Measurements from ENCODE around the gene LAMB1. TPM values are rescaled to one million over a fixed set of nuclear protein-coding genes. Genes with fewer than 3 reads are reported as not detected.
"Not testable (repeated sequence)": the region's sequence is repeated elsewhere in the genome, so short reads cannot be mapped to it uniquely, and the experiment has no call there.

Gene LAMB1
- total RNA-seq, 2 donors from 2014 or later: 91.6 to 130 TPM

- Histone ChIP-seq H3K4me1 (no peaks in the 10 kb centered on the region), H3K36me3 (replicated peaks in 1 of 2; ENCODE audit: insufficient read depth in 1 of 2, low read depth in 2 of 2) (peaks cover 0 to 32% of the 10 kb centered on the region in 2 donors), H3K27ac (no peak overlapping the region), H3K27me3 (no peaks in the 10 kb centered on the region), H3K9me3 (no peaks in the 10 kb centered on the region), H3K4me3 (no peak overlapping the region)
- no peak for ATAC-seq
- intact Hi-C loops (cut with DNase I): no loop called here
- 50 to 81% methylated on average over 1 of the region's 1 CpG for WGBS, 2 donors
- TF ChIP-seq CTCF (IDR thresholded peaks at IDR 0.05) (no peak), POLR2A (IDR thresholded peaks at IDR 0.05) (no peak)
- DNase-seq: no peak
Measured at GRCh38 chr7:107926481-107926880, 76.5 kb downstream of the LAMB1 start.

GRCh38 chr7:107924841-107925504, 78.0 kb downstream of the LAMB1 start:
- Histone ChIP-seq H3K27me3 (no peaks in the 10 kb centered on the region), H3K4me3 (no peak overlapping the region), H3K27ac (no peak overlapping the region), H3K4me1 (no peaks in the 10 kb centered on the region), H3K36me3 (replicated peaks in 1 of 2; ENCODE audit: insufficient read depth in 1 of 2, low read depth in 2 of 2) (peaks cover 0 to 26% of the 10 kb centered on the region in 2 donors), H3K9me3 (no peaks in the 10 kb centered on the region)
- no peak for DNase-seq
- no peak for ATAC-seq
- 75 to 85% methylated on average over 5 of the region's 5 CpGs for WGBS, 2 donors
- TF ChIP-seq POLR2A (IDR thresholded peaks at IDR 0.05) (no peak), CTCF (IDR thresholded peaks at IDR 0.05) (no peak)
- intact Hi-C loops (cut with DNase I): no loop called here

GRCh38 chr7:107922886-107923285, 80.1 kb downstream of the LAMB1 start:
- ATAC-seq (no peak), DNase-seq (no peak)
- H3K27me3 ChIP-seq: no peaks in the 10 kb centered on the region
- TF ChIP-seq CTCF (IDR thresholded peaks at IDR 0.05): no peak
- no peak for TF ChIP-seq POLR2A (IDR thresholded peaks at IDR 0.05)
- H3K9me3 ChIP-seq: no peaks in the 10 kb centered on the region
- 75 to 88% methylated on average over 1 of the region's 1 CpG for WGBS, 2 donors
- H3K36me3 ChIP-seq (replicated peaks in 1 of 2; ENCODE audit: insufficient read depth in 1 of 2, low read depth in 2 of 2): peaks cover 10 to 30% of the 10 kb centered on the region in 2 donors
- no peak overlapping the region for H3K4me3 ChIP-seq
- intact Hi-C loops (cut with DNase I): no loop called here
- no peaks in the 10 kb centered on the region for H3K4me1 ChIP-seq
- H3K27ac ChIP-seq: no peak overlapping the region

- intact Hi-C loops (cut with DNase I); H3K27me3 ChIP-seq; H3K27ac ChIP-seq; DNase-seq; H3K9me3 ChIP-seq; H3K4me1 ChIP-seq; ATAC-seq; H3K4me3 ChIP-seq: not testable (repeated sequence)
- peaks cover 10 to 36% of the 10 kb centered on the region in 2 donors for H3K36me3 ChIP-seq (replicated peaks in 1 of 2; ENCODE audit: insufficient read depth in 1 of 2, low read depth in 2 of 2)
- WGBS, 2 donors: 50 to 59% methylated on average over 2 of the region's 2 CpGs
Measured at GRCh38 chr7:107921826-107922225, 81.1 kb downstream of the LAMB1 start.

GRCh38 chr7:107920048-107920772, 82.8 kb downstream of the LAMB1 start:
- no peak overlapping the region for H3K4me3 ChIP-seq
- intact Hi-C loops (cut with DNase I): no loop called here
- no peaks in the 10 kb centered on the region for H3K9me3 ChIP-seq
- 17 to 33% methylated on average over 1 of the region's 1 CpG for WGBS, 2 donors
- H3K4me1 ChIP-seq: no peaks in the 10 kb centered on the region
- ATAC-seq (no peak), DNase-seq (no peak)
- H3K27ac ChIP-seq: peak overlapping the region in 1 of 4 donors; percentile 30
- no peaks in the 10 kb centered on the region for H3K27me3 ChIP-seq
- H3K36me3 ChIP-seq (replicated peaks in 1 of 2; ENCODE audit: insufficient read depth in 1 of 2, low read depth in 2 of 2): peaks cover 10 to 36% of the 10 kb centered on the region in 2 donors
- TF ChIP-seq POLR2A (IDR thresholded peaks at IDR 0.05) (no peak), CTCF (IDR thresholded peaks at IDR 0.05) (no peak)

All from body of pancreas (tissue), 4 donors.